Ectodermal cell (in vitro differentiated cells): Measurements from ENCODE around the gene GABRB2.
"Not testable (repeated sequence)": the region's sequence is repeated elsewhere in the genome, so short reads cannot be mapped to it uniquely, and the experiment has no call there.

ENCODE experiments used
- H3K27ac ChIP-seq: 2 replicates; pipeline ENCODE4 v1.7.0; 2013; ENCODE audit warnings: mild to moderate bottlenecking, low read depth, low read length; ENCODE audit not compliant: insufficient read depth, poor library complexity, severe bottlenecking
- H3K27me3 ChIP-seq: 2 replicates; pipeline ENCODE4 v1.7.0; 2013; ENCODE audit warnings: mild to moderate bottlenecking, low read length; ENCODE audit not compliant: insufficient read depth, control insufficient read depth, poor library complexity, severe bottlenecking
- H3K36me3 ChIP-seq: one replicate; pipeline ENCODE4 v1.7.0; 2013; ENCODE audit warnings: low read length; ENCODE audit not compliant: control insufficient read depth, insufficient read depth
- H3K4me1 ChIP-seq: one replicate; pipeline ENCODE4 v1.7.0; 2013; ENCODE audit warnings: low read length; ENCODE audit not compliant: control insufficient read depth, insufficient read depth
- H3K4me3 ChIP-seq: 2 replicates; pipeline ENCODE4 v1.7.0; 2013; ENCODE audit warnings: low read depth, low read length, control low read depth; ENCODE audit not compliant: insufficient read depth
- H3K9me3 ChIP-seq: 2 replicates; pipeline ENCODE4 v1.7.0; 2013; ENCODE audit warnings: mild to moderate bottlenecking, low read length, moderate library complexity; ENCODE audit not compliant: control insufficient read depth
- WGBS, 2 experiments: methylation state at CpG; one replicate each; pipeline ENCODE4 v1.1.7; 2013; ENCODE audit warnings: missing lambda C conversion rate in 2 of 2; 5-methylcytosine and 5-hydroxymethylcytosine counted together

Gene GABRB2

GRCh38 chr5:161266954-161267353, 279.6 kb downstream of the GABRB2 start:
- WGBS, 2 experiments: 60 to 100% methylated on average over 1 of the region's 1 CpG
- Histone ChIP-seq H3K36me3 (no peaks in the 10 kb centered on the region), H3K27me3 (no peaks in the 10 kb centered on the region), H3K4me3 (no peak overlapping the region), H3K27ac (no peak overlapping the region), H3K4me1 (no peaks in the 10 kb centered on the region), H3K9me3 (no peaks in the 10 kb centered on the region)

GRCh38 chr5:161265006-161265405, 281.5 kb downstream of the GABRB2 start:
- 94 to 100% methylated on average over 1 to 4 of the region's 4 CpGs for WGBS, 2 experiments
- Histone ChIP-seq H3K9me3 (no peaks in the 10 kb centered on the region), H3K4me1 (no peaks in the 10 kb centered on the region), H3K4me3 (no peak overlapping the region), H3K27ac (no peak overlapping the region), H3K36me3 (no peaks in the 10 kb centered on the region), H3K27me3 (no peaks in the 10 kb centered on the region)

- no peak overlapping the region for H3K27ac ChIP-seq
- H3K4me3 ChIP-seq: no peak overlapping the region
- no peaks in the 10 kb centered on the region for H3K9me3 ChIP-seq
- H3K4me1 ChIP-seq: no peaks in the 10 kb centered on the region
- no peaks in the 10 kb centered on the region for H3K27me3 ChIP-seq
- H3K36me3 ChIP-seq: no peaks in the 10 kb centered on the region
These were observed 283.3 kb downstream of the GABRB2 start for GRCh38 chr5:161263191-161263590.

DNA sequence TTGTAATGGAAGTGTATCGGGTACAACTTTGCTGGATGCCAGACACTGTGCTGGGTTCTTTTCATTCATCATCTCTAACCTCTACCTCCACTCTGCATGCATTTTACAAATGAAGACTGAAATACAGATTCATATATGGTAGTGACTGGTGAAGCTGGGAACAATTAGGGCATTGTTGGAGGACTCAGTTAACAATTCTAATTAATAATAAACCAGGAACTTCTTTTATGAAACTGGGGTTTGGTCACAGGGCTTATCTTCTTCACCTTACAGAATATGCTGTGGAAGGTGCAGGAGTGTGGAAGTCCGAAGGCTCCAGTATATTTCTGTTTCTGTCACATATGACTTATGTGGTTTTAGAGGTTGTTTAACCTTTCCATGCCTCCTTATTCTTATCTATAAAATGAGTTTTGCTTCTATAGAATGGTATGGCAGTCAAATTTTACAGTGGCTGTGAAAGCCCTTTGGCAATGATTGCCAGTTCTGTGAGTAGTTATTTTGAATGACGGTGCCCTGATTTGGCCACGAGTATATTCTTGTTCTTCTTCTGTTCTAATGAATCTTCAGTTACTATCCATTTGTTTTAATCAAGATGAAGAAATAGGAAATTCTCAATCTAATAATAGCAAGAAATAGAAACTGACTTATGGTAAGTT, 284.7 kb downstream of the GABRB2 start:
- Histone ChIP-seq H3K4me1 (no peaks in the 10 kb centered on the region), H3K9me3 (no peaks in the 10 kb centered on the region), H3K4me3 (no peak overlapping the region), H3K27ac (no peak overlapping the region), H3K27me3 (no peaks in the 10 kb centered on the region), H3K36me3 (no peaks in the 10 kb centered on the region)
- WGBS, 2 experiments: 100% methylated on average over 3 of the region's 4 CpGs; no CpG with 5 or more reads in 1 of the 2 experiments

DNA sequence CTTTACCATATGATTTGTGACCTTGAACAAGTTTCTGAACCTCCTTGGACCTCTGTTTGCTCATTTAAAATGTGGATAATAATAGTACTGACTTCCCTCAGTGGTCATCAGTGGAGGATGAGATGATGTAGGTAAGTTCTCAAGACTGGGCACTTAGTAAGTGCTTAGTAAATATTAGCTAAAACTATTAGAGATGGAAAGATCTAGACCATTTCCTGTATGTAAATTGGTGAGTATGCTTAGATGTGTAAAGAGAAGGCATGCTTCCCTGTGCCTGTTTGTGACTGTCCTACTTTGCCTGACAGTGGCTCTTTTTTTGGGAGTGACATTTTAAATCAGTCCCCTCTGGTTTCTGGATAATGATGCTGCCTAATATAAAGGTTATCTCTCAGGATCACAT, 288.1 kb downstream of the GABRB2 start:
- Histone ChIP-seq H3K4me3 (no peak overlapping the region), H3K4me1 (no peaks in the 10 kb centered on the region), H3K36me3 (no peaks in the 10 kb centered on the region), H3K9me3 (no peaks in the 10 kb centered on the region), H3K27ac (no peak overlapping the region), H3K27me3 (no peaks in the 10 kb centered on the region)

DNA sequence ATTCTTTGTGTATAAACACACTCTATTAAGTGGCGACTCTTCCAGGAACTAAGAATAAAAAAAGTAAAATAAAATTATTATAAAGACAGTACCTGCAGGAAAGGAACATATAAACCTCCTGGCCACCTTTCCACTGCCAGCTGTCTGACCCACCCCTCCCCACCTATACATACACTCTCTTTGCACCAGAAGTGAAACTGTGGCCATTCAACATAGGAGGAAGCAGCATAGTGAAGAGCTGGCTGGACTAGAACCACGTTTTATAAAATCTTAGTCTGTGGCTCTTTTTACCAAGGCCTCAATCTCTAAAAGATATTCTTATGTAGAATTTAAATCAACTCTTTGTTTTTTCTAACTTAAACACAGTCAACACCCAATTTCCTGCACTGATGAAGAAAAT, 289.6 kb downstream of the GABRB2 start:
- Histone ChIP-seq H3K4me3 (no peak overlapping the region), H3K27ac (no peak overlapping the region), H3K27me3 (no peaks in the 10 kb centered on the region), H3K9me3 (no peaks in the 10 kb centered on the region), H3K4me1 (no peaks in the 10 kb centered on the region), H3K36me3 (no peaks in the 10 kb centered on the region)
- 92 to 100% methylated on average over 1 of the region's 2 CpGs for WGBS, 2 experiments

DNA sequence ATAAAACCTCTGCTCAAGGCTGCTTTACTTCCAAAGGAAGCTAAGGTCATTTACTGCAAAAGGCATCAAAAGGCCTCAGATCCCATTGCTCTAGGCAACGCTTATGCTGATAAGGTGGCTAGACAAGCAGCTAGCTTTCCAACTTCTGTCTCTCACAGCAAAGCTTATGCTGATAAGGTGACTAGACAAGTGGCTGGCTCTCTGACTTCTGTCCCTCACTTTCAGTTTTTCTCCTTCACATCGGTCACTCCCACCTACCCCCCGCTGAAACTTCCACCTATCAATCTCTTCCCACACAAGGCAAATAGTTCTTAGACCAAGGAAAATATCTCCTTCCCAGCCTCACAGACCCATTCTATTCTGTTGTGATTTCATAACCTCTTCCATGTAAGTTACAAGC, 293.6 kb downstream of the GABRB2 start:
- H3K9me3 ChIP-seq, H3K36me3 ChIP-seq, H3K4me1 ChIP-seq, H3K4me3 ChIP-seq, H3K27ac ChIP-seq, H3K27me3 ChIP-seq: not testable (repeated sequence)
- WGBS, 2 experiments: 87 to 90% methylated on average over 3 of the region's 3 CpGs

DNA sequence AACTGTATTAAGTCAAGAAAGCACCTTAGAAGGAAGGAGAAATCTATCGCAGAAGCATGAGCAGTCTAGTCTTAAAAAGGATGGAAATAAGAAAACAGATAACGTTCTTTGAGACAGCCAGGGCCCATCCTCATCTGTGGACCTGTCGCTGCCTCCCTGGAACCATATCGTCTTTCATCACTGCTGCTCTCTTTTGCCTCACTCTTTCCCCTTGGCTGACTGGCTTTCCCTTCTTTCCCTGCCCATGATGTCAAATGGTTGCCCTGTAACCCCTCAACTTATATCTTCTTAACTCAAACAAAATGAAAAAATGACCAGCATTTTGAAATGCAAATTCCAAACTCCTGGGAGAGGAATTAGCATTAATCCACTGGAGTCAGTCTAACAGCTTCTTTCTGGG, 299.8 kb downstream of the GABRB2 start:
- Histone ChIP-seq H3K27me3 (no peaks in the 10 kb centered on the region), H3K36me3 (no peaks in the 10 kb centered on the region), H3K4me1 (peaks cover 9% of the 10 kb centered on the region), H3K9me3 (no peaks in the 10 kb centered on the region), H3K27ac (no peak overlapping the region), H3K4me3 (no peak overlapping the region)
- WGBS, 2 experiments: 73 to 74% methylated on average over 4 of the region's 4 CpGs

- H3K27ac ChIP-seq, H3K27me3 ChIP-seq, H3K36me3 ChIP-seq, H3K4me1 ChIP-seq, H3K9me3 ChIP-seq, H3K4me3 ChIP-seq: not testable (repeated sequence)
- 71 to 74% methylated on average over 5 of the region's 5 CpGs for WGBS, 2 experiments
These were observed 300.7 kb downstream of the GABRB2 start for GRCh38 chr5:161245846-161246245.
